Hematopoietic multipotent progenitor cell treated with erythropoietin and hydrocortisone succinate and interleukin-3 and kit ligand, for 17 days (in vitro differentiated cells): ENCODE measurements around the gene TPRG1L.

Source experiments
- DNase-seq: peaks from one replicate; pipeline ENCODE4 v3.0.0-alpha.2; 2015; ENCODE audit warnings: low spot score

Gene TPRG1L

GRCh38 chr1:3593745-3594144, 31.1 kb upstream of the TPRG1L start:
- DNase-seq: no peak

- no peak for DNase-seq
These were observed 30.0 kb upstream of the TPRG1L start for GRCh38 chr1:3594706-3595377.

- no peak for DNase-seq
These were observed 28.9 kb upstream of the TPRG1L start for GRCh38 chr1:3595949-3596348.

GRCh38 chr1:3596663-3597598, 27.9 kb upstream of the TPRG1L start:
- DNase-seq: no peak

- no peak for DNase-seq
These were observed 27.2 kb upstream of the TPRG1L start for GRCh38 chr1:3597599-3597964.

- DNase-seq: no peak
These were observed 26.7 kb upstream of the TPRG1L start for GRCh38 chr1:3598051-3598491.

GRCh38 chr1:3598522-3599285, 26.1 kb upstream of the TPRG1L start:
- DNase-seq: no peak

GRCh38 chr1:3599286-3599811, 25.5 kb upstream of the TPRG1L start:
- no peak for DNase-seq

GRCh38 chr1:3599816-3600215, 25.0 kb upstream of the TPRG1L start:
- DNase-seq: no peak

- DNase-seq: no peak
These were observed 24.5 kb upstream of the TPRG1L start for GRCh38 chr1:3600354-3600753.

GRCh38 chr1:3601743-3602142, 23.1 kb upstream of the TPRG1L start:
- DNase-seq: no peak

GRCh38 chr1:3602375-3602774, 22.4 kb upstream of the TPRG1L start:
- no peak for DNase-seq

- no peak for DNase-seq
These were observed 21.7 kb upstream of the TPRG1L start for GRCh38 chr1:3603156-3603555.

GRCh38 chr1:3603571-3604467, 21.0 kb upstream of the TPRG1L start:
- DNase-seq: no peak

GRCh38 chr1:3604468-3604974, 20.3 kb upstream of the TPRG1L start:
- DNase-seq: no peak

GRCh38 chr1:3604997-3605823, 19.6 kb upstream of the TPRG1L start:
- DNase-seq: no peak

- no peak for DNase-seq
These were observed 17.8 kb upstream of the TPRG1L start for GRCh38 chr1:3606779-3607702.

- no peak for DNase-seq
These were observed 17.1 kb upstream of the TPRG1L start for GRCh38 chr1:3607703-3608065.

- DNase-seq: no peak
These were observed 16.7 kb upstream of the TPRG1L start for GRCh38 chr1:3608154-3608553.
